Stimulated activated CD4-positive, alpha-beta T cell treated with anti-CD3 and anti-CD28 coated beads, Interleukin-15, amount 100 ng/mL, for 48 hours (primary cell): ENCODE measurements around the gene SLAIN2.

Experiments
- DNase-seq, 2 donors: peaks; one replicate each; pipeline ENCODE4 v3.0.0-alpha.2; 2020; ENCODE audit warnings: low read depth in 2 of 2

SLAIN2 gene

GRCh38 chr4:48370260-48371134 is 29.2 kb downstream of the SLAIN2 start:
- no peak for DNase-seq

- DNase-seq = no peak
Observed at GRCh38 chr4:48372272-48372671, 30.9 kb downstream of the SLAIN2 start.

- no peak for DNase-seq
Observed at GRCh38 chr4:48375651-48376304, 34.4 kb downstream of the SLAIN2 start.

- no peak for DNase-seq
Observed at GRCh38 chr4:48379587-48380180, 38.4 kb downstream of the SLAIN2 start.

GRCh38 chr4:48380583-48381167 is 39.3 kb downstream of the SLAIN2 start:
- DNase-seq = no peak

- no peak for DNase-seq
Observed at GRCh38 chr4:48388525-48389154, 47.3 kb downstream of the SLAIN2 start.

GRCh38 chr4:48396043-48396442 is 54.7 kb downstream of the SLAIN2 start:
- DNase-seq = no peak

- DNase-seq = no peak
Observed at GRCh38 chr4:48400416-48400815, 59.1 kb downstream of the SLAIN2 start.

- no peak for DNase-seq
Observed at GRCh38 chr4:48403358-48403757, 62.0 kb downstream of the SLAIN2 start.

- DNase-seq = no peak
Observed at GRCh38 chr4:48403779-48404178, 62.5 kb downstream of the SLAIN2 start.

GRCh38 chr4:48405924-48406323 is 64.6 kb downstream of the SLAIN2 start:
- DNase-seq = no peak

- no peak for DNase-seq
Observed at GRCh38 chr4:48409203-48409602, 67.9 kb downstream of the SLAIN2 start.

GRCh38 chr4:48410812-48411211 is 69.5 kb downstream of the SLAIN2 start:
- no peak for DNase-seq

GRCh38 chr4:48420144-48420543 is 78.8 kb downstream of the SLAIN2 start:
- no peak for DNase-seq

GRCh38 chr4:48421101-48421500 is 79.8 kb downstream of the SLAIN2 start:
- DNase-seq = no peak

GRCh38 chr4:48428926-48429325 is 87.6 kb downstream of the SLAIN2 start:
- DNase-seq = no peak

- DNase-seq = no peak
Observed at GRCh38 chr4:48429709-48430474, 88.6 kb downstream of the SLAIN2 start.

- no peak for DNase-seq
Observed at GRCh38 chr4:48431401-48431800, 90.1 kb downstream of the SLAIN2 start.

- no peak for DNase-seq
Observed at GRCh38 chr4:48432017-48432416, 90.7 kb downstream of the SLAIN2 start.

- no peak for DNase-seq
Observed at GRCh38 chr4:48436318-48436717, 95.0 kb downstream of the SLAIN2 start.

- DNase-seq = no peak
Observed at GRCh38 chr4:48439988-48440387, 98.7 kb downstream of the SLAIN2 start.
